BLaER1 (cell line): ENCODE measurements around the gene THRSP.

Experiments used
- H3K27ac ChIP-seq: shearing (Covaris generic); formaldehyde crosslinking; 2 replicates; pipeline ENCODE4 v1.8.1; 2022
- H3K27me3 ChIP-seq: shearing (Covaris generic); formaldehyde crosslinking; 2 replicates; pipeline ENCODE4 v1.8.1; 2022
- H3K36me3 ChIP-seq: shearing (Covaris generic); formaldehyde crosslinking; 2 replicates; pipeline ENCODE4 v1.8.1; 2022
- H3K4me1 ChIP-seq: shearing (Covaris generic); formaldehyde crosslinking; 2 replicates; pipeline ENCODE4 v1.8.1; 2022
- H3K4me2 ChIP-seq: shearing (Covaris generic); formaldehyde crosslinking; 2 replicates; pipeline ENCODE4 v1.8.1; 2022
- H3K4me3 ChIP-seq: shearing (Covaris generic); formaldehyde crosslinking; 2 replicates; pipeline ENCODE4 v1.8.1; 2022
- H3K9ac ChIP-seq: shearing (Covaris generic); formaldehyde crosslinking; 2 replicates; pipeline ENCODE4 v1.8.1; 2022
- H3K9me3 ChIP-seq: shearing (Covaris generic); formaldehyde crosslinking; 2 replicates; pipeline ENCODE4 v1.8.1; 2022
- H4K20me1 ChIP-seq: shearing (Covaris generic); formaldehyde crosslinking; 2 replicates; pipeline ENCODE4 v1.8.1; 2022
- Cebpa-rat ChIP-seq: shearing (Covaris generic); IDR thresholded peaks from 2 replicates; pipeline ENCODE4 v1.8.1; 2022

The THRSP gene

DNA sequence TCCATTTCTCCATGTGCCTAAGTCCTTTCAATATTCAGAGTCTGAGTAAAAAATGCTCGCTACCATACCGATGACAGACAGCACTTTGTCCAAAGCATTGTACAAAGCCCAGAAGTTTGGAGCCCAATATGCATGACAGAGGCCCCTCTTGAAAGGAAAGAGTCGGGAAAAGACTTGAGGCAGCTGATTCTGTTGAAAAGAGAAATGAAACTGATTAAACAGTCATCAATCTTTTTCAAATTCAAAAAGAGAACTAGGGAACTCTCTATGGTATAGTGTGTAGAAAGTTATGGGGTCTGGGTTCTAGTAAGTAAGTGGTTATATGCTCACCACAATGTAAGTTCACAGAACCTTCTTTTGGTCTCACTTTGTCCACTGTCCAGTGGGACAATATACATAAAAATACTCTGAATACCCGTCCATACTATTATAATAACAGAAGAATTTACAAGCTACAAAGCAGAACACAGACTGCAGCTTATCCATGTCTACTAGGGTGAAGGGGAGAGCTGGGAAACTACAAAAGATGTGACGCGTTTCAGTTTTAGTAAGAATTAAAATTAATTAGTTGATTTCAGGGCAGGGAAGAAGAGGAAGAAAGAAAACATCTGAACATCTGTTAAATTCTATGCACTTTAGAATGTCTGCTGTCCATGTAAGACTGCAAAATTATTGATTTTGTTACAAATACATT, 49.1 kb downstream of the THRSP start:
- TF ChIP-seq Cebpa-rat, result no peak

More for the DNA sequence above, 49.1 kb downstream of the THRSP start:
- Histone ChIP-seq H4K20me1 (no peaks in the 10 kb centered on the region), H3K36me3 (peaks cover 96% of the 10 kb centered on the region), H3K4me1 (no peaks in the 10 kb centered on the region), H3K4me3 (no peak overlapping the region), H3K4me2 (no peak overlapping the region), H3K9me3 (no peaks in the 10 kb centered on the region), H3K27me3 (no peaks in the 10 kb centered on the region), H3K27ac (no peak overlapping the region), H3K9ac (no peak overlapping the region)
